HepG2 (cell line): ENCODE results near the gene SECTM1. TPM values are rescaled to one million over a fixed set of nuclear protein-coding genes. Genes with fewer than 3 reads are reported as not detected.

ENCODE experiments used
- CEBPG ChIP-seq: IDR thresholded peaks from 2 replicates; pipeline ENCODE4 v1.6.1; 2016
- FOXJ3 ChIP-seq: sonication (generic); formaldehyde crosslinking; IDR thresholded peaks from 2 replicates; pipeline ENCODE4 v1.4.0; 2020; ENCODE audit warnings: missing genetic modification reagents, mild to moderate bottlenecking, borderline replicate concordance
- HIVEP1 ChIP-seq: sonication (generic); formaldehyde crosslinking; IDR thresholded peaks from 2 replicates; pipeline ENCODE4 v1.4.0; 2020; ENCODE audit warnings: mild to moderate bottlenecking, missing genetic modification reagents
- HOXA7 ChIP-seq: sonication (generic); formaldehyde crosslinking; IDR thresholded peaks from 2 replicates; pipeline ENCODE4 v1.8.1; 2022; ENCODE audit warnings: mild to moderate bottlenecking, missing genetic modification reagents, moderate library complexity
- KDM2A ChIP-seq: sonication (generic); formaldehyde crosslinking; IDR thresholded peaks from 2 replicates; pipeline ENCODE4 v1.4.0; 2020; ENCODE audit warnings: low read depth, missing genetic modification reagents, borderline replicate concordance
- KLF6 ChIP-seq: IDR thresholded peaks from 2 replicates; pipeline ENCODE4 v1.8.0; 2016; ENCODE audit warnings: missing biosample characterization, missing genetic modification reagents
- PHF5A ChIP-seq: IDR thresholded peaks from one replicate; pipeline ENCODE4 v1.6.1; 2018; ENCODE audit warnings: low read depth, missing genetic modification reagents; ENCODE audit not compliant: unreplicated experiment
- SP5 ChIP-seq: IDR thresholded peaks from 2 replicates; pipeline ENCODE4 v1.6.1; 2016; ENCODE audit warnings: low read depth, borderline replicate concordance
- YEATS4 ChIP-seq: sonication (generic); formaldehyde crosslinking; IDR thresholded peaks from 2 replicates; pipeline ENCODE4 v1.4.0; 2020; ENCODE audit warnings: missing genetic modification reagents, borderline replicate concordance
- ZIK1 ChIP-seq: sonication (generic); formaldehyde crosslinking; IDR thresholded peaks from 2 replicates; pipeline ENCODE4 v1.5.0; 2020; ENCODE audit warnings: mild to moderate bottlenecking, low read depth, missing genetic modification reagents, borderline replicate concordance
- polyA plus RNA-seq, 8 experiments: library from polyadenylated mRNA; depleted of rRNA in 3 of 8; stranded (reverse) in 7 of 8; unstranded in 1 of 8; fragments of >200 nt; fragmentation: Illumina TruSeq in 4 of 8; extraction: Trizol in 4 of 8; gene quantifications; 2 replicates each; pipeline versions ENCODE4 v1.2.1 to v1.2.3, GENCODE V29; 2011 to 2016; ENCODE audit warnings: low read depth in 4 of 8, missing spikeins in 1 of 8, mixed read lengths in 1 of 8; ENCODE audit not compliant: insufficient read depth in 1 of 8
- total RNA-seq, 5 experiments: library from RNA; depleted of rRNA; stranded (reverse); fragments of >200 nt; fragmentation: Illumina TruSeq; extraction: Trizol; gene quantifications; 2 replicates each; pipeline ENCODE4 v1.2.3, GENCODE V29; 2016; ENCODE audit warnings: low read depth in 1 of 5
- TF ChIP-seq, protein P1 (sequence below): IDR thresholded peaks from 2 replicates; pipeline ENCODE4 v1.6.1; 2016; ENCODE audit warnings: low read depth, control low read depth
- TF ChIP-seq, protein P2 (sequence below): sonication (generic); formaldehyde crosslinking; IDR thresholded peaks from 2 replicates; pipeline ENCODE4 v1.4.0; 2020; ENCODE audit warnings: missing genetic modification reagents
- TF ChIP-seq, protein P3 (sequence below): sonication (generic); formaldehyde crosslinking; IDR thresholded peaks from 2 replicates; pipeline ENCODE4 v1.5.0; 2020; ENCODE audit warnings: mild to moderate bottlenecking, missing genetic modification reagents
- TF ChIP-seq, protein P4 (sequence below): sonication (generic); formaldehyde crosslinking; conservative IDR thresholded peaks from 2 replicates; pipeline ENCODE4 v1.8.1; 2023; ENCODE audit warnings: missing genetic modification reagents
- TF ChIP-seq, protein P5 (sequence below): sonication (generic); formaldehyde crosslinking; IDR thresholded peaks from 2 replicates; pipeline ENCODE4 v1.5.0; 2020; ENCODE audit warnings: missing genetic modification reagents
- TF ChIP-seq, protein P6 (sequence below): sonication (generic); formaldehyde crosslinking; IDR thresholded peaks from 2 replicates; pipeline ENCODE4 v1.4.0; 2020; ENCODE audit warnings: mild to moderate bottlenecking, missing genetic modification reagents

Gene SECTM1
- total and polyA plus RNA-seq, 2 of the 13 experiments (the other 11 are each of a cell fraction or from before 2014, with no cell fraction given) = 3.5 to 5.3 TPM

DNA sequence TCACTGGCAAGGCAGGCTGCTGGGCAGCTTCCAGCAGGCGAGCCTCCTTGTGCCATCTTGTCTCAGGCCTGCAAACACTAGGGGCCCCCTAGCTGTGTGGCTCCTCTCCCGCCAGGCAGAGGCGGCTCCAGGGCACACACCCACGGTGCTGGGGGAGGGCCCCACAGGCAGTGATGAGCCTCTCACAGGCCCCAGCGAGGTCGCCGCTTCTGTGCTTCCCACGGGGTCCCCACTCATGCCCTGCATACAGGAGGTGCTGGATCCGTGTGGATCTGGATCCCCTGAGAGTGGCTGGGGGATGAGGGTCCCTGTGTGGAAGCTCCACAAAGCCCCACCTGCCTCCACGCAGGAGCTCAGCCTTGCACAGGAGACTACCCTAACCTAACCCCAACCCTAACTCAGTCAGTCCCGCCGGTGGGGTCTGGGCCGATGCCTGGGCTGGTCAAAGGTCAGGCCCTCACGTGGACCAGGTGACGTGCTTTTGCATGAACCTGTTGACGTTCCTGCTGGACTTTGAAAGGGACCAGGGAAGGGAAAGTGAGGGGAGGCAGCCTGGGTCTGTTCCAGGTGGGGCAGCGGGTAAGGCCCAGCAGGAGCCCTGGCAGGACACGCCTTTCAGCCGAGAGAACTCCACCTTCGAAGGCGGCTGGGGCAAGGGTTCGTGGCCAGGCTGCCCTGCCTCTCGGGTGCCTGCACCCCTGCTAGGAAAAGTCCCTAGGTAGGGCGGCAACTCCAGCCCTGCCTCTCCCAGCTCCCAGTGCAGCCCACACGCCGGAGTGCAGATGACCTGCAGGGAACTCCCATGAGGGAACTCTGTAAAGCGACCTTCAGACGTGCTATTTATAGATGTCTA, 5.2 kb downstream of the SECTM1 start (continued):
- TF ChIP-seq ZIK1 (CRISPR knock-in tag) (peak; percentile 55), HIVEP1 (CRISPR knock-in tag) (peak; percentile 98), PHF5A (CRISPR knock-in tag) (peak; percentile 85), SP5 (CRISPR knock-in tag) (peak; percentile 84), KLF6 (CRISPR knock-in tag) (peak; percentile 91), HOXA7 (CRISPR knock-in tag) (no peak), CEBPG (CRISPR knock-in tag) (peak; percentile 53), FOXJ3 (CRISPR knock-in tag) (0 out of 2 replicates have a peak, but pooled peaks have one; percentile 65), KDM2A (peak; percentile 79; the same call in 1 of the 2 replicates), YEATS4 (CRISPR knock-in tag) (peak; percentile 92)
- TF ChIP-seq, protein P1, sequence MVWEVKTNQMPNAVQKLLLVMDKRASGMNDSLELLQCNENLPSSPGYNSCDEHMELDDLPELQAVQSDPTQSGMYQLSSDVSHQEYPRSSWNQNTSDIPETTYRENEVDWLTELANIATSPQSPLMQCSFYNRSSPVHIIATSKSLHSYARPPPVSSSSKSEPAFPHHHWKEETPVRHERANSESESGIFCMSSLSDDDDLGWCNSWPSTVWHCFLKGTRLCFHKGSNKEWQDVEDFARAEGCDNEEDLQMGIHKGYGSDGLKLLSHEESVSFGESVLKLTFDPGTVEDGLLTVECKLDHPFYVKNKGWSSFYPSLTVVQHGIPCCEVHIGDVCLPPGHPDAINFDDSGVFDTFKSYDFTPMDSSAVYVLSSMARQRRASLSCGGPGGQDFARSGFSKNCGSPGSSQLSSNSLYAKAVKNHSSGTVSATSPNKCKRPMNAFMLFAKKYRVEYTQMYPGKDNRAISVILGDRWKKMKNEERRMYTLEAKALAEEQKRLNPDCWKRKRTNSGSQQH (CRISPR knock-in tag) = peak; percentile 68
- TF ChIP-seq, protein P2, sequence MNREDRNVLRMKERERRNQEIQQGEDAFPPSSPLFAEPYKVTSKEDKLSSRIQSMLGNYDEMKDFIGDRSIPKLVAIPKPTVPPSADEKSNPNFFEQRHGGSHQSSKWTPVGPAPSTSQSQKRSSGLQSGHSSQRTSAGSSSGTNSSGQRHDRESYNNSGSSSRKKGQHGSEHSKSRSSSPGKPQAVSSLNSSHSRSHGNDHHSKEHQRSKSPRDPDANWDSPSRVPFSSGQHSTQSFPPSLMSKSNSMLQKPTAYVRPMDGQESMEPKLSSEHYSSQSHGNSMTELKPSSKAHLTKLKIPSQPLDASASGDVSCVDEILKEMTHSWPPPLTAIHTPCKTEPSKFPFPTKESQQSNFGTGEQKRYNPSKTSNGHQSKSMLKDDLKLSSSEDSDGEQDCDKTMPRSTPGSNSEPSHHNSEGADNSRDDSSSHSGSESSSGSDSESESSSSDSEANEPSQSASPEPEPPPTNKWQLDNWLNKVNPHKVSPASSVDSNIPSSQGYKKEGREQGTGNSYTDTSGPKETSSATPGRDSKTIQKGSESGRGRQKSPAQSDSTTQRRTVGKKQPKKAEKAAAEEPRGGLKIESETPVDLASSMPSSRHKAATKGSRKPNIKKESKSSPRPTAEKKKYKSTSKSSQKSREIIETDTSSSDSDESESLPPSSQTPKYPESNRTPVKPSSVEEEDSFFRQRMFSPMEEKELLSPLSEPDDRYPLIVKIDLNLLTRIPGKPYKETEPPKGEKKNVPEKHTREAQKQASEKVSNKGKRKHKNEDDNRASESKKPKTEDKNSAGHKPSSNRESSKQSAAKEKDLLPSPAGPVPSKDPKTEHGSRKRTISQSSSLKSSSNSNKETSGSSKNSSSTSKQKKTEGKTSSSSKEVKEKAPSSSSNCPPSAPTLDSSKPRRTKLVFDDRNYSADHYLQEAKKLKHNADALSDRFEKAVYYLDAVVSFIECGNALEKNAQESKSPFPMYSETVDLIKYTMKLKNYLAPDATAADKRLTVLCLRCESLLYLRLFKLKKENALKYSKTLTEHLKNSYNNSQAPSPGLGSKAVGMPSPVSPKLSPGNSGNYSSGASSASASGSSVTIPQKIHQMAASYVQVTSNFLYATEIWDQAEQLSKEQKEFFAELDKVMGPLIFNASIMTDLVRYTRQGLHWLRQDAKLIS (CRISPR knock-in tag) = 0 out of 2 replicates have a peak, but pooled peaks have one; percentile 58
- TF ChIP-seq, protein P3, sequence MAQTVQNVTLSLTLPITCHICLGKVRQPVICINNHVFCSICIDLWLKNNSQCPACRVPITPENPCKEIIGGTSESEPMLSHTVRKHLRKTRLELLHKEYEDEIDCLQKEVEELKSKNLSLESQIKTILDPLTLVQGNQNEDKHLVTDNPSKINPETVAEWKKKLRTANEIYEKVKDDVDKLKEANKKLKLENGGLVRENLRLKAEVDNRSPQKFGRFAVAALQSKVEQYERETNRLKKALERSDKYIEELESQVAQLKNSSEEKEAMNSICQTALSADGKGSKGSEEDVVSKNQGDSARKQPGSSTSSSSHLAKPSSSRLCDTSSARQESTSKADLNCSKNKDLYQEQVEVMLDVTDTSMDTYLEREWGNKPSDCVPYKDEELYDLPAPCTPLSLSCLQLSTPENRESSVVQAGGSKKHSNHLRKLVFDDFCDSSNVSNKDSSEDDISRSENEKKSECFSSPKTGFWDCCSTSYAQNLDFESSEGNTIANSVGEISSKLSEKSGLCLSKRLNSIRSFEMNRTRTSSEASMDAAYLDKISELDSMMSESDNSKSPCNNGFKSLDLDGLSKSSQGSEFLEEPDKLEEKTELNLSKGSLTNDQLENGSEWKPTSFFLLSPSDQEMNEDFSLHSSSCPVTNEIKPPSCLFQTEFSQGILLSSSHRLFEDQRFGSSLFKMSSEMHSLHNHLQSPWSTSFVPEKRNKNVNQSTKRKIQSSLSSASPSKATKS (CRISPR knock-in tag) = no peak
- TF ChIP-seq, protein P4, sequence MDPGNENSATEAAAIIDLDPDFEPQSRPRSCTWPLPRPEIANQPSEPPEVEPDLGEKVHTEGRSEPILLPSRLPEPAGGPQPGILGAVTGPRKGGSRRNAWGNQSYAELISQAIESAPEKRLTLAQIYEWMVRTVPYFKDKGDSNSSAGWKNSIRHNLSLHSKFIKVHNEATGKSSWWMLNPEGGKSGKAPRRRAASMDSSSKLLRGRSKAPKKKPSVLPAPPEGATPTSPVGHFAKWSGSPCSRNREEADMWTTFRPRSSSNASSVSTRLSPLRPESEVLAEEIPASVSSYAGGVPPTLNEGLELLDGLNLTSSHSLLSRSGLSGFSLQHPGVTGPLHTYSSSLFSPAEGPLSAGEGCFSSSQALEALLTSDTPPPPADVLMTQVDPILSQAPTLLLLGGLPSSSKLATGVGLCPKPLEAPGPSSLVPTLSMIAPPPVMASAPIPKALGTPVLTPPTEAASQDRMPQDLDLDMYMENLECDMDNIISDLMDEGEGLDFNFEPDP = no peak
- TF ChIP-seq, protein P5, sequence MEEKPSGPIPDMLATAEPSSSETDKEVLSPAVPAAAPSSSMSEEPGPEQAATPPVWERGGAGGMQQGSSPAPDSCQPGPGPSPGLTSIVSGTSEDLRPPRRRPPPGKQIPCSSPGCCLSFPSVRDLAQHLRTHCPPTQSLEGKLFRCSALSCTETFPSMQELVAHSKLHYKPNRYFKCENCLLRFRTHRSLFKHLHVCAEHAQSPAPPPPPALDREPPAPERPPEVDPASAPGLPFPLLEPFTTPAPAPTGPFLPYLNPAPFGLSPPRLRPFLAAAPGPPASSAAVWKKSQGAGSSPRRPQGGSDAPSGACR (CRISPR knock-in tag) = peak; percentile 96
- TF ChIP-seq, protein P6, sequence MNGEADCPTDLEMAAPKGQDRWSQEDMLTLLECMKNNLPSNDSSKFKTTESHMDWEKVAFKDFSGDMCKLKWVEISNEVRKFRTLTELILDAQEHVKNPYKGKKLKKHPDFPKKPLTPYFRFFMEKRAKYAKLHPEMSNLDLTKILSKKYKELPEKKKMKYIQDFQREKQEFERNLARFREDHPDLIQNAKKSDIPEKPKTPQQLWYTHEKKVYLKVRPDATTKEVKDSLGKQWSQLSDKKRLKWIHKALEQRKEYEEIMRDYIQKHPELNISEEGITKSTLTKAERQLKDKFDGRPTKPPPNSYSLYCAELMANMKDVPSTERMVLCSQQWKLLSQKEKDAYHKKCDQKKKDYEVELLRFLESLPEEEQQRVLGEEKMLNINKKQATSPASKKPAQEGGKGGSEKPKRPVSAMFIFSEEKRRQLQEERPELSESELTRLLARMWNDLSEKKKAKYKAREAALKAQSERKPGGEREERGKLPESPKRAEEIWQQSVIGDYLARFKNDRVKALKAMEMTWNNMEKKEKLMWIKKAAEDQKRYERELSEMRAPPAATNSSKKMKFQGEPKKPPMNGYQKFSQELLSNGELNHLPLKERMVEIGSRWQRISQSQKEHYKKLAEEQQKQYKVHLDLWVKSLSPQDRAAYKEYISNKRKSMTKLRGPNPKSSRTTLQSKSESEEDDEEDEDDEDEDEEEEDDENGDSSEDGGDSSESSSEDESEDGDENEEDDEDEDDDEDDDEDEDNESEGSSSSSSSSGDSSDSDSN (CRISPR knock-in tag) = peak; percentile 91
